IPS-15b (cell line): ENCODE measurements around the gene ZYG11A.

ENCODE experiments used
- H3K27me3 ChIP-seq: one replicate; pipeline ENCODE4 v1.6.1; 2013; ENCODE audit warnings: low read length; ENCODE audit not compliant: control insufficient read depth, insufficient read depth
- H3K36me3 ChIP-seq: one replicate; pipeline ENCODE4 v1.6.1; 2013; ENCODE audit warnings: low read length; ENCODE audit not compliant: control insufficient read depth, insufficient read depth
- H3K4me1 ChIP-seq: one replicate; pipeline ENCODE4 v1.6.1; 2013; ENCODE audit warnings: mild to moderate bottlenecking, low read length; ENCODE audit not compliant: control insufficient read depth, insufficient read depth
- H3K4me3 ChIP-seq: one replicate; pipeline ENCODE4 v1.5.1; 2013; ENCODE audit warnings: low read depth, low read length
- H3K9ac ChIP-seq: one replicate; pipeline ENCODE4 v1.6.1; 2013; ENCODE audit warnings: low read depth, mild to moderate bottlenecking, low read length
- H3K9me3 ChIP-seq: one replicate; pipeline ENCODE4 v1.6.1; 2013; ENCODE audit warnings: mild to moderate bottlenecking, low read length; ENCODE audit not compliant: control insufficient read depth, insufficient read depth

The ZYG11A gene

DNA sequence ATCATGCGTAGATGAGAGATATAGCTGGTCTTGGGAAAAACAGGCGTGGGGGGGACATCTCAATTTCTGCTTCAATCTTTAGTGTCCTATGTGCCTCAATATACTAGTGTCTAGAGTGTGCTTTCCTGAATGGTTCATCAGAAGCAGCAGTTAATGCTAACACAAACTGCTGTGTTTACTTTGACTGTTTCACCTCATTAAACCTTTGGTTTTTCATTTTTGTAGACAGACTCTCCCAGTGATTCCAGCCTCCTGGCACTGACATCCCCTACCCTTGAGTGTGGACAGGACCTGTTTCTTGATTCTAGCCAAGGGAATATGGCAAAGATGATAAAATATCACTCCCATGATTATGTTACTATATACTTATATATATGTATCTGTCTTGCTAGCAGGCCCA lies 37.6 kb downstream of the ZYG11A start:
- no peak overlapping the region for H3K9ac ChIP-seq
- H3K4me1 ChIP-seq = peaks cover 13% of the 10 kb centered on the region
- H3K9me3 ChIP-seq = no peaks in the 10 kb centered on the region
- no peaks in the 10 kb centered on the region for H3K27me3 ChIP-seq
- no peak overlapping the region for H3K4me3 ChIP-seq
- H3K36me3 ChIP-seq = peaks cover 8% of the 10 kb centered on the region

DNA sequence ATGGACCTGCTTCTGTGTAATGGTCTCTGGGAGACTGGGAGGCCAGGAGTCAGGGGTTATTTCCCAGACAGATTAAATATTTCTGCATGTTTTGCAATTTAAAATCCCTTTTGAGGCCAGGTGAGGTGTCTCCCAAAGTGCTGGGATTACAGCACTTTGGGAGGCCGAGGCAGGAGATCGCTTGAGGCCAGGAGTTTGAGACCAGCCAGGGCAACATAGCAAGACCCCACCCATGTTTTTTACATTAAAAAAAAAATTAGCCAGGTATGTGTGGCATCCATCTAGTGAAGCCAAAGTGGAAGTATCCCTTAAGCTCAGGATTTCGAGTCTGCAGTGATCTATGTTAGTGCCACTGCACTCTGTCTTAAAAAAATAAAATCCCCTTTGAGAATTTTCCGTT lies 44.9 kb downstream of the ZYG11A start:
- Histone ChIP-seq H3K9me3 (no peaks in the 10 kb centered on the region), H3K4me1 (no peaks in the 10 kb centered on the region), H3K27me3 (no peaks in the 10 kb centered on the region), H3K4me3 (no peak overlapping the region), H3K9ac (no peak overlapping the region), H3K36me3 (no peaks in the 10 kb centered on the region)

DNA sequence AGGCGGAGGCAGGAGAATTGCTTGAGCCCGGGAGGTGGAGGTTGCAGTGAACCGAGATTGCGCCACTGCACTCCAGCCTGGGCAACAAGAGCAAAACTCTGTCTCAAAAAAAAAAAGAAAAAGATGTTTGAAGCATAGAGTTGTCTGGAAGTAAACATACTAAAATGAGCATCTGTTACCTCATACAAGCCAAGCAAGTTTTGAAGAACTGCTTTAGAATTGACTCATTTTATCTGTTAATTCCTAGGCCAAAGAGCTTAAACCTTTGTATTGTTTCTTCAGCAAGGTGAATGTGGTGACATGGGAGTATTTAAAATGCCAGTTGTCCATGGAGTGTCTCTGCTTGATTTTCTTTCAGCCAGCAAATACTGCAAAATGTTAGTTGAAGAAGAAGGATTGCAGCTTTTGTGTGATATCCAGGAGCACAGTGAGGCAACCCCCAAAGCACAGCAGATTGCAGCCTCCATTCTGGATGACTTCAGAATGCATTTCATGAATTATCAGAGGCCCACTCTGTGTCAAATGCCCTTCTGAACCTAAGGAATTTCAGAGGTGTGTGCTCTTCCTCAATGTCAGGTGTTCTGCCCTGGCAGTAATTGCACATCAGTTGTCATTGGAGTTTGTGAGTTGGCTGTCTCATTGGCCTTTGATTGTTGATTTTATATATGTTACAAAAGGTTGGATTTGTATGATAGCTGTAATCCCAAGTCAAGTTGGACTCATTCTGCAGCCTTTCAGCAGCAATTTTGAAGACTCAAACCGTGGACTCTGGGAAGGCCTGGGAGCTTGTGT lies 50.1 kb downstream of the ZYG11A start:
- H3K36me3 ChIP-seq = no peaks in the 10 kb centered on the region
- no peak overlapping the region for H3K4me3 ChIP-seq
- no peaks in the 10 kb centered on the region for H3K4me1 ChIP-seq
- no peaks in the 10 kb centered on the region for H3K27me3 ChIP-seq
- no peaks in the 10 kb centered on the region for H3K9me3 ChIP-seq
- no peak overlapping the region for H3K9ac ChIP-seq

DNA sequence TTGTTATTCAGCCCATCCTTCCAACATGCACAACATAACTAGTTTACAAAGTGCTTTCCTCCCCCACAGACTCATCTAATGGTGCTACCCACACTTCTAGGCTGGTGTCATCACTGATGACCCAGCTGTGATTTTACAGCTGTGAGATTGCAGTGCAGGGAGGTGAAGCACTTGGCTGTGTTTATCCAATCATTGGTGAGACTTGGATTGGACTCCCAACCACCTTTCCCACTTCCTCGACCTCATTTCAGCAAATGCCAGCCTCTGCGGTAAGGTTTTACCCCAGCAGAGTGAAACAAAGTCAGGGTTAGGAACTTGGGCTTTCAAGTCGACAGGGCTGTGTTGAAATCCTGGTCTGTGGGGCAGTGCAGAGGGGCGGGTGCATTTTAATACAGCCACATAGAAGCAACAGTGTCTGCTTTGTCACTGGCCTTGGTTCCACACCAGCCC lies 56.9 kb downstream of the ZYG11A start:
- Histone ChIP-seq H3K4me1 (peaks cover 10% of the 10 kb centered on the region), H3K4me3 (no peak overlapping the region), H3K9ac (no peak overlapping the region), H3K27me3 (no peaks in the 10 kb centered on the region), H3K36me3 (no peaks in the 10 kb centered on the region), H3K9me3 (no peaks in the 10 kb centered on the region)

DNA sequence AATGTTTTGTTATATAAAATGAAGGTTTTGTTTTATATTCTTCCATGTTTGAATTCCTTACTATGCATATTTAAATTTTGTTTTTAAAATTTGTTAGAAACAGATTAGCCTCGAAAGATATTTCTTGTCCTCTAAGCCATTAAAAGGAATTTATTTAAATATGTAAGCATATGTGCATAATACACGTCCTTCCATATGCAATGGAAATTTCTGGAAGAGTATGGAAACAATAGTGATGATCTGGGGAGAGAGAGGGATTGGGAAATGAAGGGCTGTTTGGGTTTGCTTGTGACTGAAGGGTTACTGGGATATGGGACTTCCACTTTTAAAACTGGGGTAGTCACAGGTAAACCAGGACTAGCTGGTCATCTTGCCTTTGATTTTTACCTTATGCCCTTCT lies 57.8 kb downstream of the ZYG11A start:
- Histone ChIP-seq H3K36me3 (no peaks in the 10 kb centered on the region), H3K27me3 (no peaks in the 10 kb centered on the region), H3K9ac (no peak overlapping the region), H3K9me3 (no peaks in the 10 kb centered on the region), H3K4me1 (peaks cover 13% of the 10 kb centered on the region), H3K4me3 (no peak overlapping the region)

DNA sequence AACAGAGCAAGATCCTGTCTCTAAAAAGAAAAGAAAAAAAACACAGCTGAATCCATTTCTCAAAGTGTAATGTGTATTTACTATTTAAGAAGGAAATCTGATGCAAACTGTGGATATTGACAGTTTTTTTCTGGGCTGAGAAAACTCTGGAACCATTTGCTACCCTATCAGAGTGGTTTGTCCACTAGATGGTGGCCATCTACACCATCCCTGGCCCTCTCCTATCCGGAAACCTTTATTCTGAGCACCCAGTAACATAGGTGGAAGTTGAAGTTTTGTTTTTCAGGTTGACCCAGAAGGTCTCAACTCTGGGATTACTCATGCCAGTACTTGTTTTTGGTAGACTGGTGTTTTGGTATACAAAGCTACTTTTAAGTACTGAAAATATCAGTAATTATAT lies 58.8 kb downstream of the ZYG11A start:
- no peaks in the 10 kb centered on the region for H3K9me3 ChIP-seq
- no peaks in the 10 kb centered on the region for H3K36me3 ChIP-seq
- H3K27me3 ChIP-seq = no peaks in the 10 kb centered on the region
- H3K4me1 ChIP-seq = peaks cover 18% of the 10 kb centered on the region
- no peak overlapping the region for H3K9ac ChIP-seq
- H3K4me3 ChIP-seq = no peak overlapping the region

DNA sequence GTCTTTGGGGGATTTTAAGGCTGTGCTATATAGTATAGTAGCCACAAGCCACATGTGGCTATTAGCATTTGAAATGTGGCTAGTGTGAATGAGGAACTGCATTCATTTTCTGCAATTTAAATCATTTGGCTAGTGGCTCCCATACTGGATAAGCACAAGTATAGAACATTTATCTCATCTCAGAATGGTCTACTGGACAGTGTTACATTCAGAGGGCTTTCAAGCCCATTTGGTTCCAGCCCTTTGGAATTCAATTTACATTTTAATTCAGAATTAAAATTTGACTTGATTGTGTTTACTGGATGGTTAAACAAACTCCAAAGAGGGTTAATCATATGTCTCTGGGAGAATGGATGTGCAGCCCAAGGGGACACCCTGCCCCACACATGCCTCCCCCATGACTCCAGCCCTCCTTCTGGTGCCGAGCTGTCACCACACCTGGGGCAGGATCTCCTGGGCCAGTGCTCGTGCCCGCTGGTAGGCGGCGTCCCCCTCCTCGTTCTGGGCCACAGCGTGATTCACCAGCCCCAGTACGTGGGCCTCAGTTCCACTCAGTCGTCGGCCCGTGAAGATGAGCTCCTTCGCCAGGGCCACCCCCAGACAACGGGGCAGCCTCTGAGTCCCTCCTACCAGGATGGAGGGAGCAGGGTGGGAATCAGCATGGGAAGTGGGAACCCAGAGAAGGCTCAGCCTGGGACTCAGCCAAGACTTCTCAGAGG lies 61.8 kb downstream of the ZYG11A start:
- no peaks in the 10 kb centered on the region for H3K9me3 ChIP-seq
- no peaks in the 10 kb centered on the region for H3K36me3 ChIP-seq
- no peak overlapping the region for H3K9ac ChIP-seq
- peaks cover 17% of the 10 kb centered on the region for H3K4me1 ChIP-seq
- no peaks in the 10 kb centered on the region for H3K27me3 ChIP-seq
- H3K4me3 ChIP-seq = no peak overlapping the region

GRCh38 chr1:52904927-52905698 lies 62.6 kb downstream of the ZYG11A start:
- no peaks in the 10 kb centered on the region for H3K27me3 ChIP-seq
- H3K4me3 ChIP-seq = no peak overlapping the region
- H3K9ac ChIP-seq = no peak overlapping the region
- no peaks in the 10 kb centered on the region for H3K36me3 ChIP-seq
- peaks cover 14% of the 10 kb centered on the region for H3K4me1 ChIP-seq
- no peaks in the 10 kb centered on the region for H3K9me3 ChIP-seq

GRCh38 chr1:52906135-52906603 lies 63.6 kb downstream of the ZYG11A start:
- peaks cover 9% of the 10 kb centered on the region for H3K4me1 ChIP-seq
- H3K4me3 ChIP-seq = no peak overlapping the region
- H3K9me3 ChIP-seq = no peaks in the 10 kb centered on the region
- no peaks in the 10 kb centered on the region for H3K36me3 ChIP-seq
- H3K9ac ChIP-seq = no peak overlapping the region
- no peaks in the 10 kb centered on the region for H3K27me3 ChIP-seq

DNA sequence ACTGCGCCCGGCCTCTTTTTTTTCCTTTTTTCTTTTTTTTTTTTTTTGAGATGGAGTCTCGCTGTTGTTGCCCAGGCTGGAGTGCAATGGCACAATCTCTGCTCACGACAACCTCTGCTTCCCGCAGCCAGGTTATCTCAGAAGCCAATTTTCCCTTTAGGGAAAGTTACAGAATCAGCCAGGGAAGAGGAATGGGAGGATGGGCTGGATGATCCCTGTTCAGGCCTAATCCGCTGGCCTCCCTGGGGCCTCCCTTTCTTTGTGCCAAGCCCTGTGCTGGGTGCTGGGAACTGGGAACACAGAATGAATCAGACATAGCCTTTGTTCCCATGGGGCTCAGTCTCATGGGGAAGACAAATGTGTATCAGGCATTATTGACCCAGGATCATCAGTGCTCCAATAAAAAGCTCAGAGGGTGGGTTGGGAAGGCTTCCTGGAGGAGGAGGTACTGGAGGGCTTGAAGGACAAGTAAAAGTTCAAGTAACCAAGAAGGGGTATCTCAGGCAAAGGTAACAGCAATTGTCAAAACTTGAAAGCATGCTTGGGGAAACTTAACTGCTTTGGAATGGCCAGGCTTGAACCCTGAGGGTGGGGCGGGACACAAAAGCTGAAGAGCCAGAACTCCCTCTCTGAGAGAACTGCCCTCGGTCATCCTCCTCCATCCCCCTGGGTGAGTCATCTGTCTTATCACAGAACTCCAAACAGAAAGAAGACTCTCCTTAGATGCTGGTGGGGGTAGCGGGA lies 64.7 kb downstream of the ZYG11A start:
- no peak overlapping the region for H3K9ac ChIP-seq
- no peaks in the 10 kb centered on the region for H3K36me3 ChIP-seq
- H3K4me1 ChIP-seq = peaks cover 14% of the 10 kb centered on the region
- H3K4me3 ChIP-seq = no peak overlapping the region
- H3K9me3 ChIP-seq = no peaks in the 10 kb centered on the region
- no peaks in the 10 kb centered on the region for H3K27me3 ChIP-seq

DNA sequence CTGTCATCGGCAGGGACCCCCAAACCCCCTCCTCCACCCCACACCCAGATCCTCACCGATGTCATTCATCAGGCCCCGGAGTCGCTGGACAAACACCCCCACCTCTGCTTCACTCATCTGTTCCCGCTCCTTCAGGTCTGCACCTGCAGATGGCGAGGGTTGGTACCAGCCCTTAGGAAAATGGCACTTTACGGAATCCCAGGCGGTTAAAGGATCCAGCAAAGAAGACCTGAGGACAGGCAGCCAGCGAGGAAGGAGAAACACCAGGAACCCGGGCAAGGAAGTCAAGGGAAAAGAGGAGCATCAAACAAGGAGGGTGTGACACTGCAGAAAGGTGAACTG lies 65.2 kb downstream of the ZYG11A start:
- Histone ChIP-seq H3K9me3 (no peaks in the 10 kb centered on the region), H3K9ac (no peak overlapping the region), H3K4me1 (peaks cover 14% of the 10 kb centered on the region), H3K27me3 (no peaks in the 10 kb centered on the region), H3K4me3 (no peak overlapping the region), H3K36me3 (no peaks in the 10 kb centered on the region)
